CD4-positive, alpha-beta T cell treated with Interleukin-1 beta for 1 hour (primary cell): ENCODE results near the gene TSPAN7.
A peak's percentile ranks its signal among the peaks of the same experiment; 100 is the strongest.

Source experiments
- DNase-seq, 2 donors: peaks; one replicate each; pipeline ENCODE4 v3.0.0-alpha.2; 2020 to 2022

Gene TSPAN7

GRCh38 chrX:38596939-38597338 lies 35.6 kb downstream of the TSPAN7 start:
- DNase-seq = no peak

- DNase-seq = no peak
Observed at GRCh38 chrX:38599796-38600755, 38.7 kb downstream of the TSPAN7 start.

- DNase-seq = no peak
Observed at GRCh38 chrX:38601866-38602265, 40.5 kb downstream of the TSPAN7 start.

GRCh38 chrX:38606821-38607220 lies 45.5 kb downstream of the TSPAN7 start:
- DNase-seq = no peak

- no peak for DNase-seq
Observed at GRCh38 chrX:38607976-38608375, 46.6 kb downstream of the TSPAN7 start.

- DNase-seq = no peak
Observed at GRCh38 chrX:38610849-38611248, 49.5 kb downstream of the TSPAN7 start.

- DNase-seq = no peak
Observed at GRCh38 chrX:38612281-38612680, 50.9 kb downstream of the TSPAN7 start.

GRCh38 chrX:38614485-38614884 lies 53.1 kb downstream of the TSPAN7 start:
- DNase-seq = no peak

GRCh38 chrX:38616904-38617303 lies 55.6 kb downstream of the TSPAN7 start:
- DNase-seq = no peak

- DNase-seq = peak in 1 of 2 donors; percentile 3
Observed at GRCh38 chrX:38618180-38618579, 56.8 kb downstream of the TSPAN7 start.

- DNase-seq = no peak
Observed at GRCh38 chrX:38620623-38621022, 59.3 kb downstream of the TSPAN7 start.

GRCh38 chrX:38626296-38626695 lies 65.0 kb downstream of the TSPAN7 start:
- no peak for DNase-seq

GRCh38 chrX:38627683-38628082 lies 66.3 kb downstream of the TSPAN7 start:
- DNase-seq = peak; percentile 4 to 17

GRCh38 chrX:38628587-38628986 lies 67.2 kb downstream of the TSPAN7 start:
- DNase-seq = no peak

GRCh38 chrX:38632516-38632915 lies 71.2 kb downstream of the TSPAN7 start:
- DNase-seq = no peak

- DNase-seq = no peak
Observed at GRCh38 chrX:38634665-38635064, 73.3 kb downstream of the TSPAN7 start.

- no peak for DNase-seq
Observed at GRCh38 chrX:38636949-38637819, 75.8 kb downstream of the TSPAN7 start.

GRCh38 chrX:38638952-38639529 lies 77.7 kb downstream of the TSPAN7 start:
- no peak for DNase-seq

GRCh38 chrX:38639730-38640129 lies 78.4 kb downstream of the TSPAN7 start:
- DNase-seq = no peak

- no peak for DNase-seq
Observed at GRCh38 chrX:38641197-38641596, 79.9 kb downstream of the TSPAN7 start.

GRCh38 chrX:38643903-38644302 lies 82.6 kb downstream of the TSPAN7 start:
- no peak for DNase-seq

- no peak for DNase-seq
Observed at GRCh38 chrX:38646129-38646528, 84.8 kb downstream of the TSPAN7 start.

- no peak for DNase-seq
Observed at GRCh38 chrX:38649221-38649620, 87.9 kb downstream of the TSPAN7 start.
